OCI-LY7 (cell line): ENCODE data around the gene ASPM.

ENCODE experiments used
- CTCF ChIP-seq: fragments of 200-600 bp; sonication (generic); conservative IDR thresholded peaks from 2 replicates; pipeline ENCODE4 v1.5.1; 2014; ENCODE audit warnings: mild to moderate bottlenecking, antibody characterized with exemption, low read length, moderate library complexity, mixed read lengths
- EZH2phosphoT487 ChIP-seq: fragments of 200-600 bp; sonication (generic); IDR thresholded peaks from 2 replicates; pipeline ENCODE4 v1.6.1; 2018; ENCODE audit warnings: low read depth, borderline replicate concordance, mild to moderate bottlenecking, mixed run types, antibody characterized with exemption, low read length, moderate library complexity, mixed read lengths

- TF ChIP-seq CTCF (no peak), EZH2phosphoT487 (no peak)
Observed at GRCh38 chr1:197150336-197151005, 4.0 kb upstream of the ASPM start.
